Mesenchymal stem cell (in vitro differentiated cells and primary cell): ENCODE data around the gene NPW.

ENCODE experiments used
- DNase-seq: peaks from one replicate; pipeline ENCODE4 v3.0.0-alpha.2; 2013
- H2AFZ ChIP-seq: one replicate; pipeline ENCODE4 v1.6.1; 2013; ENCODE audit warnings: low read depth, mild to moderate bottlenecking, control low read depth, inconsistent platforms, low read length, moderate library complexity
- H2AK5ac ChIP-seq: 2 replicates; pipeline ENCODE4 v1.6.1; 2013; ENCODE audit warnings: low read length, moderate library complexity, mild to moderate bottlenecking, inconsistent platforms; ENCODE audit not compliant: severe bottlenecking
- H2BK120ac ChIP-seq: one replicate; pipeline ENCODE4 v1.6.1; 2013; ENCODE audit warnings: low read depth, mild to moderate bottlenecking, inconsistent platforms, low read length, moderate library complexity
- H2BK12ac ChIP-seq, 2 experiments: one replicate each; pipeline ENCODE4 v1.6.1; 2013; ENCODE audit warnings: inconsistent platforms in 2 of 2, low read length in 2 of 2, mild to moderate bottlenecking in 2 of 2, moderate library complexity in 2 of 2, control low read depth in 1 of 2
- H2BK15ac ChIP-seq: one replicate; pipeline ENCODE4 v1.6.1; 2013; ENCODE audit warnings: mild to moderate bottlenecking, low read depth, inconsistent platforms; ENCODE audit not compliant: poor library complexity, severe bottlenecking
- H2BK5ac ChIP-seq: 2 replicates; pipeline ENCODE4 v1.6.1; 2013; ENCODE audit warnings: low read depth, mild to moderate bottlenecking, low read length, control low read depth, inconsistent platforms; ENCODE audit not compliant: poor library complexity, severe bottlenecking
- H3K14ac ChIP-seq, 2 experiments: one replicate each; pipeline ENCODE4 v1.6.1; 2013; ENCODE audit warnings: inconsistent platforms in 2 of 2, low read length in 2 of 2, control low read depth in 1 of 2, mild to moderate bottlenecking in 1 of 2, moderate library complexity in 1 of 2
- H3K18ac ChIP-seq, 2 experiments: one replicate each; pipeline ENCODE4 v1.6.1; 2013; ENCODE audit warnings: inconsistent platforms in 2 of 2, low read length in 2 of 2, control low read depth in 1 of 2, low read depth in 1 of 2, mild to moderate bottlenecking in 1 of 2
- H3K23ac ChIP-seq, 2 experiments: one replicate each; pipeline ENCODE4 v1.6.1; 2013; ENCODE audit warnings: inconsistent platforms in 2 of 2, low read length in 2 of 2, mild to moderate bottlenecking in 2 of 2, moderate library complexity in 2 of 2, control low read depth in 1 of 2
- H3K27ac ChIP-seq: 2 replicates; pipeline ENCODE4 v1.5.1; 2013; ENCODE audit warnings: mild to moderate bottlenecking, moderate library complexity, low read length, control low read depth, inconsistent platforms; ENCODE audit not compliant: poor library complexity, severe bottlenecking
- H3K27me3 ChIP-seq, 2 experiments: 2 replicates each; pipeline versions ENCODE4 v1.6.1 to v1.7.0; 2013; ENCODE audit warnings: low read length in 2 of 2, mild to moderate bottlenecking in 2 of 2, moderate library complexity in 2 of 2, control low read depth in 1 of 2, inconsistent platforms in 1 of 2; ENCODE audit not compliant: control insufficient read depth in 1 of 2, insufficient read depth in 1 of 2
- H3K36me3 ChIP-seq, 2 experiments: 2 replicates each; pipeline versions ENCODE4 v1.6.1 to v1.7.0; 2013; ENCODE audit warnings: low read length in 2 of 2, control low read depth in 1 of 2, inconsistent platforms in 1 of 2, low read depth in 1 of 2, mild to moderate bottlenecking in 1 of 2; ENCODE audit not compliant: insufficient read depth in 2 of 2, control insufficient read depth in 1 of 2
- H3K4ac ChIP-seq, 2 experiments: one replicate each; pipeline ENCODE4 v1.6.1; 2013; ENCODE audit warnings: inconsistent platforms in 2 of 2, low read length in 2 of 2, mild to moderate bottlenecking in 2 of 2, moderate library complexity in 2 of 2, control low read depth in 1 of 2, low read depth in 1 of 2
- H3K4me1 ChIP-seq: 2 replicates; pipeline ENCODE4 v1.6.1; 2013; ENCODE audit warnings: low read depth, low read length, control low read depth; ENCODE audit not compliant: control insufficient read depth, insufficient read depth
- H3K4me2 ChIP-seq: 2 replicates; pipeline ENCODE4 v1.6.1; 2013; ENCODE audit warnings: low read length, mild to moderate bottlenecking, inconsistent platforms; ENCODE audit not compliant: poor library complexity, severe bottlenecking
- H3K4me3 ChIP-seq, 2 experiments: 2 replicates each; pipeline versions ENCODE4 v1.5.1 to v1.7.0; 2013; ENCODE audit warnings: low read length in 2 of 2, mild to moderate bottlenecking in 2 of 2, control low read depth in 1 of 2, low read depth in 1 of 2; ENCODE audit not compliant: insufficient read depth in 1 of 2
- H3K79me1 ChIP-seq: replicated peaks from 2 replicates; pipeline ENCODE4 v1.6.1; 2013; ENCODE audit warnings: mild to moderate bottlenecking, control low read depth, low read length, inconsistent platforms; ENCODE audit not compliant: poor library complexity, severe bottlenecking
- H3K9ac ChIP-seq: 2 replicates; pipeline ENCODE4 v1.7.0; 2013; ENCODE audit warnings: mild to moderate bottlenecking, low read length, moderate library complexity
- H3K9me3 ChIP-seq: 2 replicates; pipeline ENCODE4 v1.7.0; 2013; ENCODE audit warnings: mild to moderate bottlenecking, low read length; ENCODE audit not compliant: control insufficient read depth
- H4K8ac ChIP-seq: one replicate; pipeline ENCODE4 v1.6.1; 2013; ENCODE audit warnings: inconsistent platforms, mild to moderate bottlenecking, low read length, moderate library complexity
- H4K91ac ChIP-seq: one replicate; pipeline ENCODE4 v1.6.1; 2013; ENCODE audit warnings: mild to moderate bottlenecking, low read length, inconsistent platforms
- WGBS: methylation state at CpG from one replicate; pipeline ENCODE4 v1.1.7; 2013; ENCODE audit warnings: mixed read lengths; 5-methylcytosine and 5-hydroxymethylcytosine counted together

Gene NPW

GRCh38 chr16:2026461-2027023 lies 7.0 kb downstream of the NPW start, which contains the start of gene NHERF2:
Gene NHERF2, plus strand, starts transcription at chr16:2026902. Its CDS starts 104 bp downstream, at chr16:2027006.
- H4K8ac ChIP-seq, result peak within 1 kb of the TSS; percentile 67
- peaks cover 7% of the 10 kb centered on the region for H3K79me1 ChIP-seq
- H2BK15ac ChIP-seq, result peak within 1 kb of the TSS; percentile 89
- H2AFZ ChIP-seq, result no peak within 1 kb of the TSS
- H3K4me3 ChIP-seq, result peak within 1 kb of the TSS; percentile 65 to 76
- peaks cover 64% of the 10 kb centered on the region for H3K4me1 ChIP-seq
- peak within 1 kb of the TSS in 1 of 2 experiments; percentile 47 for H3K23ac ChIP-seq
- H3K18ac ChIP-seq, result peak within 1 kb of the TSS; percentile 68 to 96
- H3K27me3 ChIP-seq, result peaks cover 0 to 18% of the 10 kb centered on the region in 2 experiments
- peak within 1 kb of the TSS; percentile 64 for H3K4me2 ChIP-seq
- peaks cover 0 to 27% of the 10 kb centered on the region in 2 experiments for H3K36me3 ChIP-seq
- peak; percentile 40 for DNase-seq
- no peak within 1 kb of the TSS for H2BK5ac ChIP-seq
- 24% methylated on average over 30 of the region's 59 CpGs for WGBS
- H3K4ac ChIP-seq, result peak within 1 kb of the TSS; percentile 66 to 74
- no peaks in the 10 kb centered on the region for H3K9me3 ChIP-seq
- H2BK120ac ChIP-seq, result peak within 1 kb of the TSS; percentile 61
- peak within 1 kb of the TSS; percentile 18 for H3K27ac ChIP-seq
- peak within 1 kb of the TSS in 1 of 2 experiments; percentile 80 for H3K14ac ChIP-seq
- peak within 1 kb of the TSS; percentile 58 for H2AK5ac ChIP-seq
- peak within 1 kb of the TSS; percentile 38 to 84 for H2BK12ac ChIP-seq
- H3K9ac ChIP-seq, result peak within 1 kb of the TSS; percentile 38
- H4K91ac ChIP-seq, result peak within 1 kb of the TSS; percentile 82

GRCh38 chr16:2027024-2028010 lies 7.7 kb downstream of the NPW start:
- 6% methylated on average over 75 of the region's 76 CpGs for WGBS
- Histone ChIP-seq H3K36me3 (peaks cover 0 to 32% of the 10 kb centered on the region in 2 experiments), H4K91ac (peak overlapping the region; percentile 16)

GRCh38 chr16:2028146-2028545 lies 8.6 kb downstream of the NPW start:
- Histone ChIP-seq H3K9me3 (no peaks in the 10 kb centered on the region), H3K4me2 (peak overlapping the region; percentile 64), H2AK5ac (peak overlapping the region; percentile 18), H3K27ac (peak overlapping the region; percentile 18), H3K4ac (no peak overlapping the region), H2AFZ (no peak overlapping the region), H4K8ac (no peak overlapping the region), H2BK5ac (no peak overlapping the region), H3K9ac (no peak overlapping the region), H2BK12ac (peak overlapping the region; percentile 12 to 15), H3K14ac (no peak overlapping the region), H3K36me3 (peaks cover 0 to 37% of the 10 kb centered on the region in 2 experiments), H2BK15ac (peak overlapping the region; percentile 2), H3K79me1 (peaks cover 7% of the 10 kb centered on the region), H3K4me1 (peaks cover 69% of the 10 kb centered on the region), H3K18ac (no peak overlapping the region), H2BK120ac (no peak overlapping the region), H3K27me3 (peaks cover 0 to 15% of the 10 kb centered on the region in 2 experiments), H3K23ac (no peak overlapping the region), H4K91ac (no peak overlapping the region), H3K4me3 (peak overlapping the region in 1 of 2 experiments; percentile 76)
- no peak for DNase-seq
- whole genome bisulfite sequencing, result 90% methylated on average over 3 of the region's 3 CpGs

More at GRCh38 chr16:2027024-2028010, 7.7 kb downstream of the NPW start:
- Histone ChIP-seq H2BK5ac (no peak overlapping the region), H3K4ac (peak overlapping the region in 1 of 2 experiments; percentile 74), H3K9ac (no peak overlapping the region), H3K14ac (peak overlapping the region in 1 of 2 experiments; percentile 80), H2BK12ac (peak overlapping the region in 1 of 2 experiments; percentile 12), H4K8ac (peak overlapping the region; percentile 67), H2BK120ac (no peak overlapping the region), H2AK5ac (peak overlapping the region; percentile 18), H3K79me1 (peaks cover 7% of the 10 kb centered on the region), H3K4me1 (peaks cover 67% of the 10 kb centered on the region), H3K23ac (no peak overlapping the region), H3K27me3 (peaks cover 0 to 15% of the 10 kb centered on the region in 2 experiments), H2AFZ (no peak overlapping the region), H3K4me2 (peak overlapping the region; percentile 64), H3K18ac (peak overlapping the region; percentile 68 to 96), H3K9me3 (no peaks in the 10 kb centered on the region), H3K4me3 (peak overlapping the region; percentile 65 to 76), H2BK15ac (peak overlapping the region; percentile 89), H3K27ac (peak overlapping the region; percentile 18)
- peak; percentile 69 for DNase-seq
